Testis (tissue), 3 donors: ENCODE results near the gene ATOH8. TPM values are rescaled to one million over a fixed set of nuclear protein-coding genes. Genes with fewer than 3 reads are reported as not detected.

ENCODE experiments used
- DNase-seq: peaks from one replicate; pipeline ENCODE4 v3.0.0-alpha.2; 2019
- H3K27ac ChIP-seq, 2 donors: fragments of 200-600 bp; sonication (generic); one replicate each; pipeline ENCODE4 v1.5.1; 2019
- H3K27me3 ChIP-seq: fragments of 200-600 bp; sonication (generic); one replicate; pipeline ENCODE4 v1.5.1; 2019
- H3K36me3 ChIP-seq: fragments of 200-600 bp; sonication (generic); one replicate; pipeline ENCODE4 v1.5.1; 2017; ENCODE audit warnings: low read depth; ENCODE audit errors: missing control alignments
- H3K4me1 ChIP-seq: fragments of 200-600 bp; sonication (generic); one replicate; pipeline ENCODE4 v1.5.1; 2019
- H3K4me3 ChIP-seq, 2 donors: fragments of 200-600 bp; sonication (generic); one replicate each; pipeline ENCODE4 v1.5.1; 2017 to 2019
- H3K9me3 ChIP-seq: fragments of 200-600 bp; sonication (generic); one replicate; pipeline ENCODE4 v1.5.1; 2017
- POLR2A ChIP-seq: fragments of 450-650 bp; IDR thresholded peaks from one replicate; pipeline ENCODE4 v1.6.1; 2017; ENCODE audit warnings: antibody characterized with exemption, mild to moderate bottlenecking, moderate library complexity
- WGBS, 2 donors: methylation state at CpG; one replicate each; pipeline ENCODE4 v1.1.5; 2018; 5-methylcytosine and 5-hydroxymethylcytosine counted together
- intact Hi-C: fragments of 100-400 bp; cut with DNase I; formaldehyde crosslinking; loops from one replicate; pipeline ENCODE4 v1.15.1; 2023; ENCODE audit warnings: low total_unique reads
- polyA plus RNA-seq: library from polyadenylated mRNA; stranded (reverse); fragments of 350-450 nt; fragmentation: Illumina TruSeq; extraction: RNeasy Lipid Tissue Mini Kit (QIAGEN cat#74804); gene quantifications from one replicate; pipeline ENCODE4 v1.2.3, GENCODE V29; 2014; ENCODE audit warnings: low read depth, low replicate concordance; ENCODE audit not compliant: insufficient read depth
- total RNA-seq, 2 donors: library from RNA; depleted of rRNA; stranded (reverse); fragments of >200 nt; gene quantifications; one replicate each; pipeline ENCODE4 v1.2.3, GENCODE V29; 2016
- TF ChIP-seq, protein P1 (sequence below), 3 experiments: fragments of 450-650 bp in 2 of 3; fragments of 200-600 bp in 1 of 3; sonication (generic) in 1 of 3; IDR thresholded peaks; one replicate each; pipeline ENCODE4 v1.5.1; 2016 to 2019; ENCODE audit warnings: antibody characterized with exemption in 3 of 3, mild to moderate bottlenecking in 2 of 3, moderate library complexity in 1 of 3

ATOH8 gene
- total and polyA plus RNA-seq, 3 donors from 2014 or later = 13.5 to 16.8 (median 14.2) TPM

DNA sequence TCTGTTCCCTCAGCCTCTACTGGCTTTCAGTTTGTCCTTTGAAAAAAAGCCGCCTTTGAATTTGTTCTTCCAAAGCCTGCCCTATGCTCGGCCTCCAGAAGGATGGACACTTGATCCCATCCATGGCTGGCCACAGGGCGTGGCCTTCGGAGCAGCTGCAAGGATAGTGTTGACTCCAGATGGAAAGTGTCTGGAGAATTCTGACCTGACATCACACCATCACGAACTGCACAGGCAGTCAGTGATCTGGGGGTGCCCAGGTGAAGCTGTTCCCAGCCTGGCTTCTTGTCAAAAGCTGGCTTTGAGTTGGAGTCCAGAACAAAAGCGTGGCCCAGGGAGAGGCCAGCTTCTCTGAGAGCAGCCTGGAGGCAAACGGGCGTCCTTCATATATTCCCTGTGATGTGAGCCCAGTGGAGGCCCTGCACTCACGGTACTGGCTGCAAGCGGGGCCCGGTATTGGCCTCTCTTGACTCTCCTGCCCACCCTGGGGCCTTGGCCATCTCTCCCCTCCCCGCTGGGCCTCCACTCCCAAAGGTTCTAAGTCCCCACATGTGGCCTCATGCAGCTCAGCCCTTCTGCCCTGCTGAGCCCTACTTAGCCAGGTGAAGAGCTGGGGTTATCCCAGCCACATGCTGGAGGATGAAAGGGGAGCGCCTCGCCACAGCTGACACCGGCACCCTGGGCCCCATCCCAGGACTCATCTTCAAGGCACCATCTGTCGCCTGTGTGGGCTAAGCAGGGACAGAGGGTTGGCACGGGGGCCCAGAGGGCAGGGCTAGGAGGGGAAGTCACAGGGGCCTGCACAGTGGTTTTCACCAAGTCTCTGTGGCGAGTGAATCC, 20.4 kb upstream of the ATOH8 start:
- Histone ChIP-seq H3K27ac (no peak overlapping the region), H3K4me3 (no peak overlapping the region), H3K36me3 (no peaks in the 10 kb centered on the region), H3K27me3 (no peaks in the 10 kb centered on the region), H3K9me3 (no peaks in the 10 kb centered on the region), H3K4me1 (peaks cover 3% of the 10 kb centered on the region)
- WGBS, 2 donors = 88 to 92% methylated on average over 15 to 18 of the region's 18 CpGs
- no peak for DNase-seq
- TF ChIP-seq, protein P1, sequence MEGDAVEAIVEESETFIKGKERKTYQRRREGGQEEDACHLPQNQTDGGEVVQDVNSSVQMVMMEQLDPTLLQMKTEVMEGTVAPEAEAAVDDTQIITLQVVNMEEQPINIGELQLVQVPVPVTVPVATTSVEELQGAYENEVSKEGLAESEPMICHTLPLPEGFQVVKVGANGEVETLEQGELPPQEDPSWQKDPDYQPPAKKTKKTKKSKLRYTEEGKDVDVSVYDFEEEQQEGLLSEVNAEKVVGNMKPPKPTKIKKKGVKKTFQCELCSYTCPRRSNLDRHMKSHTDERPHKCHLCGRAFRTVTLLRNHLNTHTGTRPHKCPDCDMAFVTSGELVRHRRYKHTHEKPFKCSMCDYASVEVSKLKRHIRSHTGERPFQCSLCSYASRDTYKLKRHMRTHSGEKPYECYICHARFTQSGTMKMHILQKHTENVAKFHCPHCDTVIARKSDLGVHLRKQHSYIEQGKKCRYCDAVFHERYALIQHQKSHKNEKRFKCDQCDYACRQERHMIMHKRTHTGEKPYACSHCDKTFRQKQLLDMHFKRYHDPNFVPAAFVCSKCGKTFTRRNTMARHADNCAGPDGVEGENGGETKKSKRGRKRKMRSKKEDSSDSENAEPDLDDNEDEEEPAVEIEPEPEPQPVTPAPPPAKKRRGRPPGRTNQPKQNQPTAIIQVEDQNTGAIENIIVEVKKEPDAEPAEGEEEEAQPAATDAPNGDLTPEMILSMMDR (IDR thresholded peaks at IDR 0.05) = no peak
- TF ChIP-seq POLR2A = no peak
- intact Hi-C loops = no loop called here

- Histone ChIP-seq H3K36me3 (no peaks in the 10 kb centered on the region), H3K27ac (no peak overlapping the region), H3K4me3 (no peak overlapping the region), H3K27me3 (no peaks in the 10 kb centered on the region), H3K4me1 (no peaks in the 10 kb centered on the region), H3K9me3 (no peaks in the 10 kb centered on the region)
- WGBS, 2 donors = 94 to 100% methylated on average over 3 to 4 of the region's 4 CpGs
- no peak for TF ChIP-seq POLR2A
- TF ChIP-seq, protein P1 (IDR thresholded peaks at IDR 0.05) = no peak
- DNase-seq = no peak
- intact Hi-C loops = no loop called here
These were observed 19.8 kb upstream of the ATOH8 start for GRCh38 chr2:85734015-85734414.

DNA sequence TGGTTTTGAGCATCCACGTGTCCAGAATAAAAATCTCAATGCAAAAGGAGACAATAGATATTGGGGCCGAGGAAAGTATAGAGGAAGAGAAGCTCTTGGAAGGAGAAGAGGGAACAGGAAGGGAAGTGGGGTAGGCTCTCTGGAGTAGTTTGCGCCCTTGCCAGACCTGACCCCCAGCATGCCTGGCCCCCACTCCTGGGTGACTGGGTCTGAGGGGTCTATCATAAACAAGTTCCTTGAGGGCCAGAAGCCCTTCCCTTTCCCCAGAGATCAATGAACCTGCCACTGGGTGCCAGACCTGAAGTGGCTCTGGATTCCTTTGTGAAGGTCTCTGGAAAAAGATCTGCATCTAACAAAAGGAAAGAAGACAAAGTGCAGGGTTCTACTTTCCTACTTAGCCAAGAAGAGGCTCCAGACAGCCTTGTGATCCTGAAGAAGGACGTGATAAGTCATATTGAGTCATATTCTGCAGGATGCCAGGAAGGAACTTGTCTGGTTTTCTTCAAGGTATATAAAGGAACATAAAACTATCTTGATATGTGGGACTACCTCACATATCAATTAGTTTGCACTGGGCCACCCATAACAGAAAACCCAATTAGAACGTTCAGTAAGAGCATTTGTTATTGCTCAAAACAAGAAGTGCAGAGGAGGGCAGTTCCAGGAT, 18.7 kb upstream of the ATOH8 start:
- DNase-seq = no peak
- intact Hi-C loops = loop anchor here (5.0 kb wide), 1 partner anchor 57 kb away; no protein-coding TSS in a partner anchor
- Histone ChIP-seq H3K4me1 (no peaks in the 10 kb centered on the region), H3K36me3 (no peaks in the 10 kb centered on the region), H3K4me3 (no peak overlapping the region), H3K27me3 (no peaks in the 10 kb centered on the region), H3K9me3 (no peaks in the 10 kb centered on the region), H3K27ac (no peak overlapping the region)
- TF ChIP-seq, protein P1 (IDR thresholded peaks at IDR 0.05) = no peak
- TF ChIP-seq POLR2A = no peak
- WGBS, 2 donors = 88 to 90% methylated on average over 5 of the region's 5 CpGs

DNA sequence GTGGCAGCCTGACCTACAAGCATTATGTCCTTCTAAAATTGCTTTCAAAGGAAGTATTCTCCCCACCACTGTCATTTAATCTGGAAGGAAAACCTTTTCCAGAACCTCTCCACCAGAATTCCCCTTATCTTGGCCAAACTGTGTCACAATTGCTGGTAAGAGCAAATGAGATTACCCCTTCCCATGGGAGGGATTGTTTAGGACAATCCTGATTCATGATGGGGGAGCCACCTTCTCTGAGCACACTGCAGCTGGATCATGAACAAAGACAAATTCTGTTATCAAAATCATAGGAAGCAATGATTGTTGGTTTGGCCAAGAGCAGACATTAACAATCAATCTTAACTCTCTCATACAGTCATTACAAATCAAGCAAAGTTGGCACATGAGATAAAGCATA, 18.1 kb upstream of the ATOH8 start:
- Histone ChIP-seq H3K27me3 (no peaks in the 10 kb centered on the region), H3K4me1 (no peaks in the 10 kb centered on the region), H3K9me3 (no peaks in the 10 kb centered on the region), H3K4me3 (no peak overlapping the region), H3K27ac (no peak overlapping the region), H3K36me3 (no peaks in the 10 kb centered on the region)
- intact Hi-C loops = loop anchor here (5.0 kb wide), 1 partner anchor 57 kb away; no protein-coding TSS in a partner anchor
- TF ChIP-seq, protein P1 (IDR thresholded peaks at IDR 0.05) = no peak
- TF ChIP-seq POLR2A = no peak
- no peak for DNase-seq
